VCaP (cell line): ENCODE results near the gene PLAAT4.
"Not testable (repeated sequence)": the region's sequence is repeated elsewhere in the genome, so short reads cannot be mapped to it uniquely, and the experiment has no call there.

Source experiments
- H3K27ac ChIP-seq: fragments of 450-650 bp; 2 replicates; pipeline ENCODE4 v1.5.1; 2017
- TF ChIP-seq, protein P1 (sequence below): fragments of 450-650 bp; conservative IDR thresholded peaks from 2 replicates; pipeline ENCODE4 v1.5.1; 2017; ENCODE audit warnings: mild to moderate bottlenecking, moderate library complexity

The PLAAT4 gene

GRCh38 chr11:63547061-63547460 lies 10.5 kb downstream of the PLAAT4 start:
- H3K27ac ChIP-seq, result no peak overlapping the region
- TF ChIP-seq, protein P1, sequence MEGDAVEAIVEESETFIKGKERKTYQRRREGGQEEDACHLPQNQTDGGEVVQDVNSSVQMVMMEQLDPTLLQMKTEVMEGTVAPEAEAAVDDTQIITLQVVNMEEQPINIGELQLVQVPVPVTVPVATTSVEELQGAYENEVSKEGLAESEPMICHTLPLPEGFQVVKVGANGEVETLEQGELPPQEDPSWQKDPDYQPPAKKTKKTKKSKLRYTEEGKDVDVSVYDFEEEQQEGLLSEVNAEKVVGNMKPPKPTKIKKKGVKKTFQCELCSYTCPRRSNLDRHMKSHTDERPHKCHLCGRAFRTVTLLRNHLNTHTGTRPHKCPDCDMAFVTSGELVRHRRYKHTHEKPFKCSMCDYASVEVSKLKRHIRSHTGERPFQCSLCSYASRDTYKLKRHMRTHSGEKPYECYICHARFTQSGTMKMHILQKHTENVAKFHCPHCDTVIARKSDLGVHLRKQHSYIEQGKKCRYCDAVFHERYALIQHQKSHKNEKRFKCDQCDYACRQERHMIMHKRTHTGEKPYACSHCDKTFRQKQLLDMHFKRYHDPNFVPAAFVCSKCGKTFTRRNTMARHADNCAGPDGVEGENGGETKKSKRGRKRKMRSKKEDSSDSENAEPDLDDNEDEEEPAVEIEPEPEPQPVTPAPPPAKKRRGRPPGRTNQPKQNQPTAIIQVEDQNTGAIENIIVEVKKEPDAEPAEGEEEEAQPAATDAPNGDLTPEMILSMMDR, result no peak

- no peak overlapping the region for H3K27ac ChIP-seq
- TF ChIP-seq, protein P1, result no peak
Observed at GRCh38 chr11:63548178-63548577, 11.6 kb downstream of the PLAAT4 start.

DNA sequence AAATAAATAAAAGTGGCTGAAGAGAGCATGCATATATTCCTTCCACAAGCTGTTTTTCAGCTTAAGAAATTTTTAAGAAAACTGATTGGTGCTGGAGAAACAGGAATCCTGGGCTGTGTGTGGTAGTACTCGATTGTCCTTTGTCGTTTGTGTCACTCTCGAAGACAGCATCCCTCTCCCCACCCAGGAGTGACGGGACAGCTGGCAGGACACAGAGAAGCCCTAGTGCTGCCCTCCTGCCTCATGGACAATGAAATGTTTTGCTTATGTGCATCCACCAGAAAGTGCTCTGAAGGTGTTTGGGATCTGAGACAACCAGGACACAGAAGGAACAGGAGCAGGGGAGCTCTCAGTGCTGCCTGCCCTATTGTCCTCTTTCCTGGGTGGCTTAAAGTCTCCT lies 12.8 kb downstream of the PLAAT4 start:
- TF ChIP-seq, protein P1, result no peak
- H3K27ac ChIP-seq, result no peak overlapping the region

- H3K27ac ChIP-seq, result not testable (repeated sequence)
Observed at GRCh38 chr11:63550156-63550700, 13.6 kb downstream of the PLAAT4 start.

DNA sequence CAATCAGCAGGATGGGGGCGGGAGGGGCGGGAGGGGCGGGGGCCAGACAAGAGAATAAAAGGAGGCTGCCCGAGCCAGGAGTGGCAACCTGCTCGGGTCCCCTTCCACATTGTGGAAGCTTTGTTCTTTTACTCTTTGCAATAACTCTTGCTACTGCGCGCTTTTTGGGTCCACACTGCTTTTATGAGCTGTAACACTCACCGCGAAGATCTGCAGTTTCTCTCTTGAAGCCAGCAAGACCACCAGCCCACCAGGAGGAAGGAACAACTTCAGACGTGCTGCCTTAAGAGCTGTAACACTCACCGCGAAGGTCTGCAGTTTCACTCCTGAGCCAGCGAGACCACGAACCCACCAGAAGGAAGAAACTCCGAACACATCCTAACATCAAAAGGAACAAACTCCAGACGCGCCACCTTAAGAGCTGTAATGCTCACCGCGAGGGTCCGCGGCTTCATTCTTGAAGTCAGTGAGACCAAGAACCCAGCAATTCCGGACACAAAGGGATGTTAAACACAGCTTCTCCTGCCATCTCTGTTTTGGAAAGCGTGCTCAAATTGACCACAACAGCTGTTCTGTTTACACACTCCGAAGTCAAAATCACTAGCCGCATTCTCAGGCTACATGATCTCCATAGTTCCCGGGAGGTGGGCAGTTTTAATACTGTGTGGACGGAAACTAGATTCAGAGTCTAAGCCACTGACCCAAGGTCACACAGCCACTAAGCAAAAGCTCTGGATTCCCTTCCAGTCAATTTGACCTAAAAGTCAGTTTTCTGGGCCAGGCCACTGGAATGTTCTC lies 14.7 kb downstream of the PLAAT4 start:
- no peak overlapping the region for H3K27ac ChIP-seq
- TF ChIP-seq, protein P1, result no peak

DNA sequence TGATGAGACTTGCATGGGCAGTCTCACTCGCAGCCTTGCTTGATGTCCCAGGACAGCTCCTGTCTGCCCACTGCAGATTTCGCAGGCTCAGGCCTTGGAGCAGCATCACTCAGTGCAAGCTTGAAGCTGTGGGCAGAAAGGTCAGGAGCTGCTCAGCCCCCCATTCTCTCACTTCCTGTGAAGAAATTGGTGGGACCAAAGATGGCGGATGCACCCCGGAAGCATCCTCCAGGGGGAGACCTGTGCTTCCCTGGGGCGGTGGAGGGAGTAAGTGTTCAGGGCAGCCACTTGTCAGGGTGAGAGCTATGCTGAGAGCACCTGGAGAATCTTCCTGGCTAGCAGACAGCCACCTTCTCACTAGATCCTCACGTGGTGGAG lies 15.3 kb downstream of the PLAAT4 start:
- H3K27ac ChIP-seq, result no peak overlapping the region
- TF ChIP-seq, protein P1, result no peak

GRCh38 chr11:63552921-63553320 lies 16.3 kb downstream of the PLAAT4 start:
- TF ChIP-seq, protein P1, result no peak
- no peak overlapping the region for H3K27ac ChIP-seq

DNA sequence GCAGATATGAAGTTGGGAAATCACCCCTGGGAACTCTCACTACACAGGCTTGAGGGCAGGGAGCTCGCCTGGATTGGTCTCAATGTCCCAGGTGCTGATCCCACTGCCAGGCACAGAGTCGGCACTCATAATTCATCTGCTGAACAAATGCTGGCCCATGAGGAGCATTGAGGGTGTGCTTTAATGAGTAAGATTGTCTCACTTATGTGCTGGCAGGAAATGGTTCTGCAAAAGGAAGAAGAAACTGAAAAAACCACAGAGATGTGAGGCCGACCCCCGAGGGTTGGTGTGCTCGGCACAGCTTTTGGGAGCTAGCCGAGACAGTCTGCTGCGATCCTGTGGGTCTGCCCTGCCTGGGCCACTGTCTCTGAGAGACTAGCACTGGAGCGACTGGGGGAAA lies 17.2 kb downstream of the PLAAT4 start:
- no peak overlapping the region for H3K27ac ChIP-seq

More for the DNA sequence above, 17.2 kb downstream of the PLAAT4 start:
- TF ChIP-seq, protein P1, result no peak
